ENCODE data around the gene DHRS12. TPM values are rescaled to one million over a fixed set of nuclear protein-coding genes. Genes with fewer than 3 reads are reported as not detected.
A peak's percentile ranks its signal among the peaks of the same experiment; 100 is the strongest.

DHRS12 gene
- total RNA-seq, 1 experiment from 2014 or later, result 14.1 TPM

DNA sequence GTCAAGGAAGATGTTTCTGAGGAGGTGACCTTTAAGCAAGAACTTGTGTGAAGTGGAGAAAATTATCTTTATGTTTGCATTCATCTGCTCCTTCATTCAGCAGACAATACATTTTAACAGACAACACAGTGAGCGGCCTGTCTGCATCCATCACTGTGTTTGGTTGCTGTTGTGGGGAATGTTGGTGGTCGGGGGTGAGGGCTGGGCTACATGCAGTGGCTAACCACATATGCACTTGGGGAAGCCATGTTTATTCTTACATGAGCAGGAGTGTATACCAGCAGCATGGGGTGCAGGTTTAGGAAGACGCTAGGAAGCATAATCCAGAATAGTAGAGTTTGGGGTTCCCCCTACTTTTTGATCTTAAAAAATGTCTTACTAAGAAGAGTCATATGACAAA, 66.4 kb downstream of the DHRS12 start:
- Histone ChIP-seq H3K4me3 (ENCODE audit: low read depth, low read length) (no peak overlapping the region), H3K36me3 (ENCODE audit: control insufficient read depth, insufficient read depth, low read length) (no peaks in the 10 kb centered on the region), H3K9me3 (no peaks in the 10 kb centered on the region), H3K4me1 (no peaks in the 10 kb centered on the region), H3K27me3 (replicated peaks; ENCODE audit: control insufficient read depth, insufficient read depth, low read length) (no peaks in the 10 kb centered on the region)
- Mint-ChIP-seq H3K4me3 (ENCODE audit: unreplicated experiment) (no peak overlapping the region), H3K36me3 (ENCODE audit: insufficient read depth, unreplicated experiment) (peaks cover 5% of the 10 kb centered on the region), H3K27me3 (ENCODE audit: insufficient read depth, unreplicated experiment) (no peaks in the 10 kb centered on the region), H3K4me1 (ENCODE audit: low read depth, unreplicated experiment) (no peaks in the 10 kb centered on the region), H3K9me3 (ENCODE audit: unreplicated experiment) (no peaks in the 10 kb centered on the region), H3K27ac (ENCODE audit: unreplicated experiment) (no peak overlapping the region)
- no peak for DNase-seq
- intact Hi-C loops (cut with micrococcal nuclease; ENCODE audit: unreplicated experiment), result no loop called here
- POLR2A ChIA-PET, result no interaction called here
- CTCF ChIA-PET, result no interaction called here
- TF ChIP-seq, protein P1, sequence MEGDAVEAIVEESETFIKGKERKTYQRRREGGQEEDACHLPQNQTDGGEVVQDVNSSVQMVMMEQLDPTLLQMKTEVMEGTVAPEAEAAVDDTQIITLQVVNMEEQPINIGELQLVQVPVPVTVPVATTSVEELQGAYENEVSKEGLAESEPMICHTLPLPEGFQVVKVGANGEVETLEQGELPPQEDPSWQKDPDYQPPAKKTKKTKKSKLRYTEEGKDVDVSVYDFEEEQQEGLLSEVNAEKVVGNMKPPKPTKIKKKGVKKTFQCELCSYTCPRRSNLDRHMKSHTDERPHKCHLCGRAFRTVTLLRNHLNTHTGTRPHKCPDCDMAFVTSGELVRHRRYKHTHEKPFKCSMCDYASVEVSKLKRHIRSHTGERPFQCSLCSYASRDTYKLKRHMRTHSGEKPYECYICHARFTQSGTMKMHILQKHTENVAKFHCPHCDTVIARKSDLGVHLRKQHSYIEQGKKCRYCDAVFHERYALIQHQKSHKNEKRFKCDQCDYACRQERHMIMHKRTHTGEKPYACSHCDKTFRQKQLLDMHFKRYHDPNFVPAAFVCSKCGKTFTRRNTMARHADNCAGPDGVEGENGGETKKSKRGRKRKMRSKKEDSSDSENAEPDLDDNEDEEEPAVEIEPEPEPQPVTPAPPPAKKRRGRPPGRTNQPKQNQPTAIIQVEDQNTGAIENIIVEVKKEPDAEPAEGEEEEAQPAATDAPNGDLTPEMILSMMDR (IDR thresholded peaks at IDR 0.05; ENCODE audit: insufficient read depth in 1 of 2, low read depth in 1 of 2, low read length in 1 of 2, severe bottlenecking in 1 of 2, unreplicated experiment in 1 of 2), result no peak
- no TSS peak for BruUV-seq (replicated peaks)

DNA sequence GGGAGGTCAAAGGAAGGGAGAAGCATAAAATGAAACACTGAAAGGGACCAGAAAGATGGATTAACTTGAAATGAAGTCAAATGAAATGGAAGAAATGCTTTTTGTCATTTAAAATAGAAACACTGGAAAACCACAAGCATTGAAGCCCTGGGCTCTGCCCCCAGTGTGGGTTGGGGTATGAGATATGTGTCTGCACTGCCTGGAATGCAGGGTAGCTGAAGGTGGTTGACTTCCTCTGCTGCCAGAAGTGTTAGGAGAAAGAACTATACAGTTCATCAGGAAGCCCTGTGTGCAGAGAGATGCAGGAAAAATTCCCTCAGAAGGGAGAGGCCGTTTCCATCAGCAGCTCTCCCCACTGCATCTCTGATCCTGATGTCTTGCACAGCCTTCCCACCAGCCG, 69.2 kb downstream of the DHRS12 start:
- intact Hi-C loops (cut with micrococcal nuclease; ENCODE audit: unreplicated experiment), result loop anchor here (5.0 kb wide), 2 partner anchors 68 to 282 kb away; partner anchors contain the start of genes DHRS12 and INTS6
- no TSS peak for BruUV-seq (replicated peaks)

DNA sequence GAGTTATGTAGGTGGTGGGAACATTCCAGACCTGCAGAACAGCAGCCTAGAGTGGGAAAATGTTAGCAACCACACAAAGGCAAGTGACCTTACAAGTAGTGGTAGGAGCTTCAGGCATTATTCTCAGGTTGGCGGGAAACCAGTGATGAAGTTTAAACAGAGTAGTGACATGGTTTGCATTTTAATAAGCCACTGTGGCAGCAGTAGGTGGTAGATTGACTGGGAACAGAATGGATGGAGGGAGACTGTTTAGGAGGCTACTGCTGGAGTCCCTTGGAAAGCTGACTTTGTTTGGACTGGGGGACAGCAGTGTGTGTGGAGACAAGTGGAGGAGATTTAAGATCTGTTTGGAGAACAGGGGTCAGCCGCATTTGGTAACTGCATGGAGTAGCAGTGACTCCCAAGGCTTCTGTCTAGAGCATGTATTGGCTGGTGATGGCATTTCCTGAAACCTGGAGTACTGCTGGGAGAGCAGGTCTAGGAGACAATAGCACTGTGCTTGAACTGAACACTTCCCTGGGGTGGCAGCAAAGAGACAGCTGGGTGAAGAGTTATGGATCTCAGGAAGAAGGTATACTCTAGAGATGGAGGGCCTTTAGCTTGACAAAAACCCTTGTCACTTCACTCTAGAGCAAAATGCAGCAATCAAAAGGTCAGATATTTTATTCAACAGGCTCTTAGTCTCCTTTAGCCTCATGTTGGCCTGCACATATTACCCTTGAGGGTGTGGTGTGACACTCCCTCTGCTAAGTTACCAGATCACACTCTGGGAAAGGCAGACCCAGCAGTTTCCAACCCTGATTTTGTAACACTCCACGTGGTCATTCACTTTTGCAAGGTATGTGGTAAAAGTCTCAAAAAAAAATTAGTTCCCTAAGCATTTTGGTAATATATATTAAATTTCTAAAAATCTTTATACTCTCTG, 70.3 kb downstream of the DHRS12 start:
- intact Hi-C loops (cut with micrococcal nuclease; ENCODE audit: unreplicated experiment), result loop anchor here (5.0 kb wide), 2 partner anchors 69 to 281 kb away; partner anchors contain the start of genes DHRS12 and INTS6
- peak in 1 of 2 experiments; percentile 24 for DNase-seq
- Histone ChIP-seq H3K36me3 (ENCODE audit: control insufficient read depth, insufficient read depth, low read length) (no peaks in the 10 kb centered on the region), H3K9me3 (no peaks in the 10 kb centered on the region), H3K27me3 (replicated peaks; ENCODE audit: control insufficient read depth, insufficient read depth, low read length) (no peaks in the 10 kb centered on the region), H3K4me3 (ENCODE audit: low read depth, low read length) (no peak overlapping the region), H3K4me1 (peaks cover 12% of the 10 kb centered on the region; the same call in 1 of the 2 replicates)
- H3K9me3 Mint-ChIP-seq (ENCODE audit: unreplicated experiment), result no peaks in the 10 kb centered on the region
- no peaks in the 10 kb centered on the region for H3K36me3 Mint-ChIP-seq (ENCODE audit: insufficient read depth, unreplicated experiment)
- H3K4me1 Mint-ChIP-seq (ENCODE audit: low read depth, unreplicated experiment), result no peaks in the 10 kb centered on the region
- H3K27me3 Mint-ChIP-seq (ENCODE audit: insufficient read depth, unreplicated experiment), result no peaks in the 10 kb centered on the region
- ChIA-PET CTCF (no interaction called here), POLR2A (no interaction called here)
- TF ChIP-seq, protein P1 (IDR thresholded peaks at IDR 0.05; ENCODE audit: insufficient read depth in 1 of 2, low read depth in 1 of 2, low read length in 1 of 2, severe bottlenecking in 1 of 2, unreplicated experiment in 1 of 2), result peak in 1 of 2 experiments; percentile 59
- H3K27ac Mint-ChIP-seq (ENCODE audit: unreplicated experiment), result no peak overlapping the region
- no peak overlapping the region for H3K4me3 Mint-ChIP-seq (ENCODE audit: unreplicated experiment)
- BruUV-seq (replicated peaks), result no TSS peak

More for the DNA sequence above, 69.2 kb downstream of the DHRS12 start:
- Mint-ChIP-seq H3K9me3 (ENCODE audit: unreplicated experiment) (no peaks in the 10 kb centered on the region), H3K4me1 (ENCODE audit: low read depth, unreplicated experiment) (no peaks in the 10 kb centered on the region), H3K36me3 (ENCODE audit: insufficient read depth, unreplicated experiment) (no peaks in the 10 kb centered on the region), H3K27ac (ENCODE audit: unreplicated experiment) (no peak overlapping the region), H3K4me3 (ENCODE audit: unreplicated experiment) (no peak overlapping the region), H3K27me3 (ENCODE audit: insufficient read depth, unreplicated experiment) (no peaks in the 10 kb centered on the region)
- H3K9me3 ChIP-seq, result no peaks in the 10 kb centered on the region
- TF ChIP-seq, protein P1 (IDR thresholded peaks at IDR 0.05; ENCODE audit: insufficient read depth in 1 of 2, low read depth in 1 of 2, low read length in 1 of 2, severe bottlenecking in 1 of 2, unreplicated experiment in 1 of 2), result no peak
- POLR2A ChIA-PET, result no interaction called here
- no peak overlapping the region for H3K4me3 ChIP-seq (ENCODE audit: low read depth, low read length)
- no peaks in the 10 kb centered on the region for H3K27me3 ChIP-seq (replicated peaks; ENCODE audit: control insufficient read depth, insufficient read depth, low read length)
- H3K4me1 ChIP-seq, result peaks cover 8% of the 10 kb centered on the region; the same call in 1 of the 2 replicates
- no peak for DNase-seq
- no peaks in the 10 kb centered on the region for H3K36me3 ChIP-seq (ENCODE audit: control insufficient read depth, insufficient read depth, low read length)
- CTCF ChIA-PET, result no interaction called here

Measured in Caco-2 (cell line).